SK-N-MC (cell line): ENCODE measurements around the gene CCDC40.

ENCODE experiments used
- DNase-seq: peaks from one replicate; pipeline ENCODE4 v3.0.0-alpha.2; 2011; ENCODE audit warnings: low read depth, low spot score
- H3K27ac ChIP-seq: fragments of 200-600 bp; sonication (generic); 2 replicates; pipeline ENCODE4 v1.5.1; 2016; ENCODE audit warnings: mixed run types
- H3K36me3 ChIP-seq: fragments of 200-600 bp; sonication (generic); 2 replicates; pipeline ENCODE4 v1.6.1; 2017; ENCODE audit warnings: antibody characterized with exemption, low read length, mixed read lengths; ENCODE audit not compliant: insufficient read depth
- H3K4me3 ChIP-seq: fragments of 200-600 bp; sonication (generic); 2 replicates; pipeline ENCODE4 v1.5.1; 2016
- H3K9ac ChIP-seq: fragments of 200-600 bp; sonication (generic); 2 replicates; pipeline ENCODE4 v1.8.0; 2017; ENCODE audit warnings: mixed run types, mixed read lengths; ENCODE audit not compliant: insufficient read length
- H3K9me3 ChIP-seq: fragments of 200-600 bp; sonication (generic); 2 replicates; pipeline ENCODE4 v1.6.1; 2017; ENCODE audit warnings: low read depth, mild to moderate bottlenecking, antibody characterized with exemption, low read length, moderate library complexity, mixed read lengths
- EZH2 ChIP-seq: fragments of 200-600 bp; sonication (generic); IDR thresholded peaks from one replicate; pipeline ENCODE4 v1.6.1; 2017; ENCODE audit warnings: antibody characterized with exemption
- FOXP2 ChIP-seq: optimal IDR thresholded peaks from 2 replicates; pipeline ENCODE3; 2011; ENCODE audit warnings: mild to moderate bottlenecking, moderate library complexity; ENCODE audit not compliant: insufficient read depth; ENCODE audit errors: extremely low read length, control extremely low read depth
- POLR2AphosphoS5 ChIP-seq: IDR thresholded peaks from 2 replicates; pipeline ENCODE4 v1.6.1; 2012; ENCODE audit warnings: mild to moderate bottlenecking, low read depth, low read length, borderline replicate concordance

The CCDC40 gene

GRCh38 chr17:80035937-80036714 lies at the start of gene CCDC40:
CCDC40 (plus strand) TSS chr17:80036642; CDS start chr17:80036663, 21 bp downstream.
- Histone ChIP-seq H3K27ac (0 out of 2 replicates have a peak within 1 kb of the TSS, but pooled peaks have one; percentile 13), H3K9me3 (no peaks in the 10 kb centered on the region), H3K36me3 (no peaks in the 10 kb centered on the region), H3K4me3 (peak within 1 kb of the TSS; percentile 95), H3K9ac (peak within 1 kb of the TSS; percentile 88)
- peak; percentile 73; the same call in 1 of the 2 replicates for TF ChIP-seq POLR2AphosphoS5
- TF ChIP-seq FOXP2 = no peak
- DNase-seq = no peak

GRCh38 chr17:79987187-79987934 lies 49.1 kb upstream of the CCDC40 start:
- H3K9me3 ChIP-seq = no peaks in the 10 kb centered on the region
- H3K27ac ChIP-seq = peak overlapping the region; percentile 88
- TF ChIP-seq POLR2AphosphoS5 = no peak
- no peak for TF ChIP-seq FOXP2
- no peak for TF ChIP-seq EZH2
- no peaks in the 10 kb centered on the region for H3K36me3 ChIP-seq
- DNase-seq = no peak
- H3K4me3 ChIP-seq = peak overlapping the region; percentile 25
- peak overlapping the region; percentile 57 for H3K9ac ChIP-seq

- Histone ChIP-seq H3K27ac (peak overlapping the region; percentile 88), H3K9me3 (no peaks in the 10 kb centered on the region), H3K4me3 (peak overlapping the region; percentile 25), H3K36me3 (no peaks in the 10 kb centered on the region), H3K9ac (peak overlapping the region; percentile 57)
- TF ChIP-seq FOXP2 = no peak
- TF ChIP-seq POLR2AphosphoS5 = no peak
- TF ChIP-seq EZH2 = no peak
- no peak for DNase-seq
Measured at GRCh38 chr17:79987935-79988184, 48.6 kb upstream of the CCDC40 start.

GRCh38 chr17:79988185-79988971 lies 48.1 kb upstream of the CCDC40 start:
- no peak for DNase-seq
- no peaks in the 10 kb centered on the region for H3K36me3 ChIP-seq
- peak overlapping the region; percentile 88 for H3K27ac ChIP-seq
- H3K9ac ChIP-seq = peak overlapping the region; percentile 57
- H3K9me3 ChIP-seq = no peaks in the 10 kb centered on the region
- H3K4me3 ChIP-seq = peak overlapping the region; percentile 25
- TF ChIP-seq POLR2AphosphoS5 = no peak
- TF ChIP-seq EZH2 = no peak
- TF ChIP-seq FOXP2 = no peak

- no peak overlapping the region for H3K9ac ChIP-seq
- TF ChIP-seq FOXP2 = no peak
- no peak for TF ChIP-seq POLR2AphosphoS5
- TF ChIP-seq EZH2 = no peak
- peak overlapping the region; percentile 17; the same call in 1 of the 2 replicates for H3K27ac ChIP-seq
- no peak for DNase-seq
- H3K36me3 ChIP-seq = no peaks in the 10 kb centered on the region
- H3K4me3 ChIP-seq = no peak overlapping the region
- H3K9me3 ChIP-seq = no peaks in the 10 kb centered on the region
Measured at GRCh38 chr17:79989106-79989835, 47.2 kb upstream of the CCDC40 start.

- Histone ChIP-seq H3K9me3 (no peaks in the 10 kb centered on the region), H3K36me3 (no peaks in the 10 kb centered on the region), H3K9ac (no peak overlapping the region), H3K4me3 (no peak overlapping the region), H3K27ac (no peak overlapping the region)
- no peak for TF ChIP-seq FOXP2
- TF ChIP-seq POLR2AphosphoS5 = no peak
- TF ChIP-seq EZH2 = no peak
- DNase-seq = no peak
Measured at GRCh38 chr17:79990051-79990592, 46.3 kb upstream of the CCDC40 start.

- H3K27ac ChIP-seq = peak overlapping the region; percentile 8
- H3K9me3 ChIP-seq = no peaks in the 10 kb centered on the region
- no peak for DNase-seq
- no peak overlapping the region for H3K4me3 ChIP-seq
- TF ChIP-seq EZH2 (no peak), POLR2AphosphoS5 (no peak), FOXP2 (no peak)
- H3K36me3 ChIP-seq = no peaks in the 10 kb centered on the region
- no peak overlapping the region for H3K9ac ChIP-seq
Measured at GRCh38 chr17:79990704-79991103, 45.7 kb upstream of the CCDC40 start.
